HG02852 (cell line): Measurements from ENCODE around the gene EXOC3L4.

Experiments
- ATAC-seq: cut with Tn5 transposase; IDR thresholded peaks from one replicate; pipeline ENCODE4 v1.9.1; 2021; ENCODE audit warnings: mild to moderate bottlenecking, moderate library complexity; ENCODE audit not compliant: unreplicated experiment

Gene EXOC3L4

GRCh38 chr14:103130017-103130764 is 35.7 kb downstream of the EXOC3L4 start:
- ATAC-seq, result no peak

GRCh38 chr14:103130965-103131364 is 36.4 kb downstream of the EXOC3L4 start:
- ATAC-seq, result no peak

- no peak for ATAC-seq
These were observed 37.1 kb downstream of the EXOC3L4 start for GRCh38 chr14:103131580-103131979.

- ATAC-seq, result no peak
These were observed 38.1 kb downstream of the EXOC3L4 start for GRCh38 chr14:103132381-103133209.

GRCh38 chr14:103133210-103134140 is 39.0 kb downstream of the EXOC3L4 start:
- no peak for ATAC-seq

- ATAC-seq, result no peak
These were observed 39.9 kb downstream of the EXOC3L4 start for GRCh38 chr14:103134405-103134804.

GRCh38 chr14:103134919-103135318 is 40.4 kb downstream of the EXOC3L4 start:
- no peak for ATAC-seq

- no peak for ATAC-seq
These were observed 41.1 kb downstream of the EXOC3L4 start for GRCh38 chr14:103135333-103136260.

- no peak for ATAC-seq
These were observed 42.1 kb downstream of the EXOC3L4 start for GRCh38 chr14:103136388-103137271.

- no peak for ATAC-seq
These were observed 43.3 kb downstream of the EXOC3L4 start for GRCh38 chr14:103137689-103138300.

- no peak for ATAC-seq
These were observed 44.0 kb downstream of the EXOC3L4 start for GRCh38 chr14:103138301-103139131.

- no peak for ATAC-seq
These were observed 44.9 kb downstream of the EXOC3L4 start for GRCh38 chr14:103139132-103140025.

GRCh38 chr14:103140316-103141109 is 46.0 kb downstream of the EXOC3L4 start:
- peak; percentile 62 for ATAC-seq

- no peak for ATAC-seq
These were observed 46.7 kb downstream of the EXOC3L4 start for GRCh38 chr14:103141117-103141796.

GRCh38 chr14:103142026-103142425 is 47.5 kb downstream of the EXOC3L4 start:
- ATAC-seq, result no peak
